K562 (cell line): ENCODE data around the gene ADGRD1. TPM values are rescaled to one million over a fixed set of nuclear protein-coding genes. Genes with fewer than 3 reads are reported as not detected.

Experiments used
- ATAC-seq: fragments of 200-7000 bp; cut with Tn5 transposase; 3 replicates; pipeline ENCODE4 v1.9.1; 2020; ENCODE audit warnings: moderate library complexity
- BruUV-seq: library from RNA; stranded (reverse); fragments of 400-500 nt; replicated peaks from 2 replicates; lab custom pipeline; 2021; lab: Mats Ljungman, UMichigan
- CTCF ChIA-PET: fragments of 300-600 bp; formaldehyde crosslinking; extraction: SDS; loops from one replicate; lab custom pipeline; 2021; ENCODE audit warnings: low intra/inter-chr PET ratio; lab: Yijun Ruan, JAX
- POLR2A ChIA-PET: fragments of 300-600, 350-650 bp; sonication (Branson Sonifier 250); formaldehyde crosslinking; extraction: SDS; loops from one replicate; lab custom pipeline; 2021; ENCODE audit warnings: antibody characterized with exemption, inconsistent platforms; lab: Yijun Ruan, JAX
- DNase-seq, 4 experiments: peaks; one replicate each; pipeline versions ENCODE4 v3.0.0 to v3.0.0-alpha.2; 2011 to 2018; ENCODE audit warnings: low spot score in 3 of 4, mixed read lengths in 3 of 4; ENCODE audit errors: extremely low read depth in 1 of 4
- FAIRE-seq: peaks from 2 replicates; lab custom pipeline; 2011; peaks lifted over from hg19 to GRCh38; lab: Jason Lieb, UNC
- H2AFZ ChIP-seq: 2 replicates; pipeline ENCODE4 v1.6.0; 2011; ENCODE audit warnings: low read depth, low read length, control low read depth, inconsistent platforms
- H3K27ac ChIP-seq: fragments of 200-600 bp; 3 replicates; pipeline ENCODE4 v1.8.0; 2011; ENCODE audit warnings: low read depth, mild to moderate bottlenecking, control low read depth, inconsistent platforms, low read length, moderate library complexity, mixed read lengths; ENCODE audit errors: extremely low read depth
- H3K27me3 ChIP-seq, 2 experiments: fragments of 300-600 bp in 1 of 2; 2 replicates in 1 of 2; 3 replicates in 1 of 2; pipeline versions ENCODE4 v1.6.0 to v1.8.0; 2011; ENCODE audit warnings: inconsistent platforms in 2 of 2, low read length in 2 of 2, mild to moderate bottlenecking in 1 of 2, mixed read lengths in 1 of 2, moderate library complexity in 1 of 2; ENCODE audit not compliant: control insufficient read depth in 2 of 2, insufficient read depth in 2 of 2
- H3K36me3 ChIP-seq: fragments of 300-600 bp; 3 replicates; pipeline ENCODE4 v1.8.0; 2011; ENCODE audit warnings: mild to moderate bottlenecking, low read length, inconsistent platforms; ENCODE audit not compliant: control insufficient read depth, insufficient read depth
- H3K4me1 ChIP-seq, 2 experiments: fragments of 200-600 bp in 1 of 2; replicated peaks in 1 of 2; 2 replicates in 1 of 2; 3 replicates in 1 of 2; pipeline versions ENCODE4 v1.5.1 to v1.8.0; 2011; ENCODE audit warnings: inconsistent platforms in 2 of 2, low read length in 2 of 2, mild to moderate bottlenecking in 1 of 2, mixed read lengths in 1 of 2, moderate library complexity in 1 of 2; ENCODE audit not compliant: control insufficient read depth in 2 of 2, insufficient read depth in 2 of 2
- H3K4me2 ChIP-seq: 2 replicates; pipeline ENCODE4 v1.6.1; 2011; ENCODE audit warnings: low read length, control low read depth, inconsistent platforms, mixed read lengths; ENCODE audit not compliant: insufficient read depth
- H3K4me3 ChIP-seq: fragments of 200-600 bp; sonication (generic), shearing (Covaris generic); 2 replicates; pipeline ENCODE4 v1.5.1; 2016; ENCODE audit warnings: control low read depth, inconsistent platforms
- H3K79me2 ChIP-seq: fragments of 200-600 bp; 3 replicates; pipeline ENCODE4 v1.8.0; 2011; ENCODE audit warnings: low read length, inconsistent platforms; ENCODE audit not compliant: control insufficient read depth, insufficient read depth
- H3K9ac ChIP-seq, 2 experiments: 2 replicates each; pipeline versions ENCODE4 v1.6.0 to v1.6.1; 2011; ENCODE audit warnings: low read depth in 2 of 2, low read length in 2 of 2, control low read depth in 1 of 2, inconsistent platforms in 1 of 2, mild to moderate bottlenecking in 1 of 2, mixed read lengths in 1 of 2; ENCODE audit not compliant: insufficient read depth in 1 of 2
- H3K9me1 ChIP-seq: one replicate; pipeline ENCODE4 v1.6.0; 2011; ENCODE audit warnings: inconsistent platforms, mild to moderate bottlenecking, low read length, moderate library complexity; ENCODE audit not compliant: control insufficient read depth, insufficient read depth
- H3K9me3 ChIP-seq: replicated peaks from 2 replicates; pipeline ENCODE4 v1.5.1; 2011; ENCODE audit warnings: low read depth, low read length, inconsistent platforms; ENCODE audit not compliant: control insufficient read depth, insufficient read depth
- H4K20me1 ChIP-seq: replicated peaks from 2 replicates; pipeline ENCODE4 v1.6.1; 2011; ENCODE audit warnings: low read length, inconsistent platforms, mixed read lengths; ENCODE audit not compliant: control insufficient read depth, insufficient read depth
- ARHGAP35 ChIP-seq: fragments of 450-650 bp; IDR thresholded peaks from 2 replicates; pipeline ENCODE4 v1.6.1; 2018; ENCODE audit not compliant: partially characterized antibody
- HEY1 ChIP-seq: fragments of 250-450 bp; sonication (Bioruptor Pico); IDR thresholded peaks from 2 replicates; pipeline ENCODE4 v1.5.0; 2020; ENCODE audit warnings: mild to moderate bottlenecking, moderate library complexity, borderline replicate concordance
- NFIC ChIP-seq: fragments of 450-650 bp; IDR thresholded peaks from 2 replicates; pipeline ENCODE4 v1.6.1; 2017; ENCODE audit warnings: mild to moderate bottlenecking, inconsistent platforms
- XRCC3 ChIP-seq: fragments of 450-650 bp; IDR thresholded peaks from 2 replicates; pipeline ENCODE4 v1.6.1; 2017; ENCODE audit warnings: mild to moderate bottlenecking, moderate library complexity
- ZFP30 ChIP-seq: fragments of 250-450 bp; sonication (Bioruptor Pico); IDR thresholded peaks from 2 replicates; pipeline ENCODE4 v1.8.0; 2022; ENCODE audit warnings: moderate library complexity, mild to moderate bottlenecking, inconsistent platforms, borderline replicate concordance
- ZNF717 ChIP-seq: fragments of 250-450 bp; sonication (Bioruptor Pico); IDR thresholded peaks from 2 replicates; pipeline ENCODE4 v1.5.0; 2021
- ZNF77 ChIP-seq: fragments of 250-450 bp; sonication (Bioruptor Pico); IDR thresholded peaks from 2 replicates; pipeline ENCODE4 v1.5.0; 2020
- whole genome bisulfite sequencing: fragments of 100-300 bp; shearing (Covaris generic); methylation state at CpG from one replicate; pipeline ENCODE4 v1.1.6; 2016; ENCODE audit warnings: low coverage, mixed read lengths; ENCODE audit not compliant: insufficient coverage; ENCODE audit errors: missing lambda C conversion rate; 5-methylcytosine and 5-hydroxymethylcytosine counted together
- in situ Hi-C: fragments of 300-500 bp; cut with MboI; formaldehyde crosslinking; loops from 4 replicates; pipeline ENCODE4 v1.15.0; 2018; ENCODE audit warnings: inconsistent platforms, mixed read lengths
- intact Hi-C: fragments of 100-400 bp; cut with micrococcal nuclease; formaldehyde crosslinking; loops from 2 replicates; pipeline ENCODE4 v1.14.2; 2022
- polyA plus RNA-seq, 8 experiments: library from polyadenylated mRNA; depleted of rRNA in 4 of 8; stranded (reverse) in 5 of 8; unstranded in 3 of 8; fragments of >200 nt; fragmentation: Nextera tagmentation in 2 of 8; fragmentation: Illumina TruSeq in 1 of 8; extraction: Ambion mirVana in 2 of 8; extraction: Trizol in 1 of 8; gene quantifications; 2 replicates each; pipeline versions ENCODE4 v1.2.1 to v1.2.3, GENCODE V29; 2011 to 2014; ENCODE audit warnings: inconsistent platforms in 1 of 8, missing spikeins in 1 of 8
- total RNA-seq, 7 experiments: library from RNA; depleted of rRNA in 6 of 7; stranded (reverse); fragments of >200 nt in 6 of 7; fragmentation: Illumina TruSeq in 2 of 7; extraction: Trizol in 2 of 7; gene quantifications; 2 replicates each; pipeline versions ENCODE4 v1.2.1 to v1.2.3, GENCODE V29; 2011 to 2021; ENCODE audit warnings: low replicate concordance in 1 of 7
- TF ChIP-seq, protein P1 (sequence below): fragments of 250-450 bp; sonication (Bioruptor Pico); IDR thresholded peaks from 2 replicates; pipeline ENCODE4 v1.5.0; 2021; ENCODE audit warnings: mild to moderate bottlenecking, borderline replicate concordance

ADGRD1 gene
- total and polyA plus RNA-seq, 9 of the 15 experiments (the other 6 are each of a cell fraction or from before 2014, with no cell fraction given) = 1.7 to 11.7 (median 3.3) TPM

DNA sequence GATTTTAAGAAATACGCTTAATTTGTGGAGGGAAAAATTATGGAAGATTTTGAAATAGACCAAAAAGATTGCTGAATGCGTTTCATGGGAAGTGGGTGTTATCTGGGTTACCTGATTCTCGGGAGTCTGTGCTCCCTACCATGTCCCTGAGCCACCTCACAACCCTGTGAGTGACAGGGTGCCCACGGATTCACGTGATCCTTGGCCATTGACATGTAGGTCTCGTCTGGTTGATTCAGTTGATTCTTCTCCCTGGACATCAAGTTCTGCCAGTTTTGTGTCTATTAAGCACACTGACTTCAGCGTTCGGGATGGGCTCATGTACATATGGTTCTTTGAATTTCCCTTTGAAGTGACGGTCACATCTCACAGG, 101.4 kb downstream of the ADGRD1 start:
- ATAC-seq (no peak), FAIRE-seq (peak; percentile 19), DNase-seq (no peak)
- H3K79me2 ChIP-seq = no peaks in the 10 kb centered on the region
- ChIA-PET POLR2A (no interaction called here), CTCF (no interaction called here)
- TF ChIP-seq ZNF717 (CRISPR knock-in tag) = no peak
- TF ChIP-seq ZNF77 (CRISPR knock-in tag) = no peak
- H2AFZ ChIP-seq = no peak overlapping the region
- H3K4me1 ChIP-seq = no peaks in the 10 kb centered on the region; a peak in 1 of 5 replicates
- intact Hi-C loops (no loop called here), in situ Hi-C loops (no loop called here)
- no peak overlapping the region for H3K4me2 ChIP-seq
- no TSS peak for BruUV-seq
- 12% methylated on average over 9 of the region's 9 CpGs for WGBS
- H3K27me3 ChIP-seq = peaks cover 34 to 72% of the 10 kb centered on the region in 2 experiments
- H3K4me3 ChIP-seq = no peak overlapping the region
- H3K9ac ChIP-seq = no peak overlapping the region
- no peak overlapping the region for H3K27ac ChIP-seq
- H3K9me3 ChIP-seq = no peaks in the 10 kb centered on the region
- no peaks in the 10 kb centered on the region for H3K36me3 ChIP-seq
- peaks cover 23% of the 10 kb centered on the region for H4K20me1 ChIP-seq
- H3K9me1 ChIP-seq = no peaks in the 10 kb centered on the region

DNA sequence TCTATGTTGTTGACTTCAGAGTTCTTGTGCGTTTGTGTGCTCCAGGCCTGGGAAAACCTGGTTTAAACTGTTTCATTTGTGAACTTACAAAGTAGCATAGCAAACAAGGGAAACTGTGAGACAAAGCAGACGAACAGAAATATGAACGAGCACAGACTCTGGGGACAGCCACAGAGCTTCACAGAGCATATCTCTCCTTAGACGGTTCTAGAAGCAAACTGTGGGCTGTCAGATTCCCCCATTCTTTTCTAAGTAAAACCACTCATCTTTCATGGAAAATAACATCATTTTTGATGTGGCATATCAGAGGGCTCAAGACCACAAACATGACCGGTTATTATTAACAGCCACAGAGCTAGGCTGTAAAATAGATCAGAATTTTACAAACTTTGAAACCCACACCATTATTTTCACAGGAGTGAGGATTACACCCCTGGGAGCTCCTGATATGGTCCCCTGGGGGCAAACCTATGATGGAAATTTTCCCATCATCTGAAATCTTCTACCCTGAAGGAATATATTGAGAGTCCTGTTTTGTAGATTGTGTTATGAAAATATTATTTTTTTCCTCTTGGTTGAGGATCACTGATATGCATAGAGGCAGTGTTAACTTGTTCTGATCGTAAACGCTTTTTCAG, 102.0 kb downstream of the ADGRD1 start:
- Histone ChIP-seq H3K4me2 (no peak overlapping the region), H3K27me3 (peaks cover 30 to 72% of the 10 kb centered on the region in 2 experiments), H3K27ac (no peak overlapping the region), H3K4me1 (no peaks in the 10 kb centered on the region; a peak in 1 of 5 replicates), H2AFZ (no peak overlapping the region), H3K9me1 (no peaks in the 10 kb centered on the region), H3K9me3 (no peaks in the 10 kb centered on the region), H3K79me2 (no peaks in the 10 kb centered on the region), H4K20me1 (peaks cover 23% of the 10 kb centered on the region), H3K36me3 (no peaks in the 10 kb centered on the region), H3K4me3 (no peak overlapping the region), H3K9ac (no peak overlapping the region)
- DNase-seq (no peak), ATAC-seq (no peak), FAIRE-seq (no peak)
- no TSS peak for BruUV-seq
- CTCF ChIA-PET = no interaction called here
- 6% methylated on average over 7 of the region's 7 CpGs for WGBS
- intact Hi-C loops = no loop called here
- POLR2A ChIA-PET = interaction anchor here (0.9 kb wide), 1 partner anchor 9 kb away, joined by 3 read pairs; no protein-coding TSS in a partner anchor
- in situ Hi-C loops = no loop called here
- TF ChIP-seq, protein P1, sequence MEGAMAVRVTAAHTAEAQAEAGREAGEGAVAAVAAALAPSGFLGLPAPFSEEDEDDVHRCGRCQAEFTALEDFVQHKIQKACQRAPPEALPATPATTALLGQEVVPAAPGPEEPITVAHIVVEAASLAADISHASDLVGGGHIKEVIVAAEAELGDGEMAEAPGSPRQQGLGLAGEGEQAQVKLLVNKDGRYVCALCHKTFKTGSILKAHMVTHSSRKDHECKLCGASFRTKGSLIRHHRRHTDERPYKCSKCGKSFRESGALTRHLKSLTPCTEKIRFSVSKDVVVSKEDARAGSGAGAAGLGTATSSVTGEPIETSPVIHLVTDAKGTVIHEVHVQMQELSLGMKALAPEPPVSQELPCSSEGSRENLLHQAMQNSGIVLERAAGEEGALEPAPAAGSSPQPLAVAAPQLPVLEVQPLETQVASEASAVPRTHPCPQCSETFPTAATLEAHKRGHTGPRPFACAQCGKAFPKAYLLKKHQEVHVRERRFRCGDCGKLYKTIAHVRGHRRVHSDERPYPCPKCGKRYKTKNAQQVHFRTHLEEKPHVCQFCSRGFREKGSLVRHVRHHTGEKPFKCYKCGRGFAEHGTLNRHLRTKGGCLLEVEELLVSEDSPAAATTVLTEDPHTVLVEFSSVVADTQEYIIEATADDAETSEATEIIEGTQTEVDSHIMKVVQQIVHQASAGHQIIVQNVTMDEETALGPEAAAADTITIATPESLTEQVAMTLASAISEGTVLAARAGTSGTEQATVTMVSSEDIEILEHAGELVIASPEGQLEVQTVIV (CRISPR knock-in tag) = no peak
- TF ChIP-seq ZFP30 (no peak), NFIC (no peak), HEY1 (CRISPR knock-in tag) (no peak), ARHGAP35 (no peak), XRCC3 (no peak)
